Esophagus mucosa (tissue), 1 donor: ENCODE data around the gene AGAP1. TPM values are rescaled to one million over a fixed set of nuclear protein-coding genes. Genes with fewer than 3 reads are reported as not detected.

ENCODE experiments used
- ATAC-seq: fragments of 200-7000 bp; cut with Tn5 transposase; one replicate; pipeline ENCODE4 v1.9.1; 2020
- total RNA-seq: library from RNA; stranded (reverse); gene quantifications from one replicate; pipeline ENCODE4 v1.2.4, GENCODE V29; 2023
- donor health status: DM: yes; HTN: yes; CAD: no.

AGAP1 gene
- total RNA-seq, 1 donor from 2014 or later, result 17.1 TPM

- ATAC-seq, result no peak
Observed at GRCh38 chr2:235954888-235955480, 461.1 kb downstream of the AGAP1 start.

GRCh38 chr2:235955664-235956063 lies 461.8 kb downstream of the AGAP1 start:
- no peak for ATAC-seq

DNA sequence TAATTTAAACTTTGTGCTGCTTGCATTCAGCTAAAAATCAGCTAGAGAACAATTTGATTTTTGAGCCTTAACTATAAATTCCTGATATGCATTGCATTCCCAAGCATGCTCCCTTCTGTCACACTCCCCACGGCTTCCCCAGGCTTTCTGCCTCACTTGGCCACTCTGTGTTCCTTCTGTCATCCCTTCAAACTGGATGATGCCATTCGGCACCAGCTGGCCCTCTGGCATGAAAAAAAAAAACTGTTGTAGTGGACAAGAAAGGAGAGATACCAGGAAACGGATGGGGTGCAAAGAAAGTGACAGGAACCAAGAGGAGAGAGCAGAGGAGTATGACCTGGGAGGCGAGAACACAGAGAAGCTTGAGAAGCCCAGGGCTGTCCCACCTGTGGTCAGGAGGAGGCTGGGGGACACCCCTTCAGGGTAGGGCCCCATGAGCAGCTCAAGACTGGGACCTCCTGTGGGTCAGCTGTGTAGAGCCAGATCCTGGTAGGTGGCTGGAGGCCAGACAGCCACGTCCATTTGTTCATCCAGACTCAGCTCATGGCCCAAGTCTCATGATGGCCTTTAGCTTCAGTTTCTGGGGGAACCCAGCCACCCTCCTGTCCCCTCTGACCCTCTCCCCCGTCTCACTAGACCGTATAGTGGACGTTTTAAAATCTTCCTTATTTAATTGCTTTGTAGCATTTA lies 462.6 kb downstream of the AGAP1 start:
- no peak for ATAC-seq

DNA sequence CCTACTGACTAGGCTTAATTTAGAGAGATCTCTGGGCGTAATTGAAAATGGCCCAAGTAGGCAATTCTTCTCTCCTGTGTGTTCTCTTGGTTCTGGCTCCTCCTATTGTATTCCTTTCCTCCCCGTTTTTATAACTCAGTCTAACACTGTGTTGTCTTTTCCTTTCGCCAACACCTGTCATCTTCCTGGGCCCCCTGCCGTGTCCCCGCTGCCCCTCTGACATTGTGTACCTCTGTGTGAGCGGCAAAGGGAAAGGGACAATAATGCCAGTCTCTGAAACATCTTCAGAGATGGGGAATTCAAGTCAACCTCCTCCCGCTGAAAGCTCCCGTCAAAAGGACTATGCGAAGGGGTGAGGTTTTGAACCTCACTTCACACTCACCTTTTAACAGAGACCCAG lies 463.4 kb downstream of the AGAP1 start:
- no peak for ATAC-seq

DNA sequence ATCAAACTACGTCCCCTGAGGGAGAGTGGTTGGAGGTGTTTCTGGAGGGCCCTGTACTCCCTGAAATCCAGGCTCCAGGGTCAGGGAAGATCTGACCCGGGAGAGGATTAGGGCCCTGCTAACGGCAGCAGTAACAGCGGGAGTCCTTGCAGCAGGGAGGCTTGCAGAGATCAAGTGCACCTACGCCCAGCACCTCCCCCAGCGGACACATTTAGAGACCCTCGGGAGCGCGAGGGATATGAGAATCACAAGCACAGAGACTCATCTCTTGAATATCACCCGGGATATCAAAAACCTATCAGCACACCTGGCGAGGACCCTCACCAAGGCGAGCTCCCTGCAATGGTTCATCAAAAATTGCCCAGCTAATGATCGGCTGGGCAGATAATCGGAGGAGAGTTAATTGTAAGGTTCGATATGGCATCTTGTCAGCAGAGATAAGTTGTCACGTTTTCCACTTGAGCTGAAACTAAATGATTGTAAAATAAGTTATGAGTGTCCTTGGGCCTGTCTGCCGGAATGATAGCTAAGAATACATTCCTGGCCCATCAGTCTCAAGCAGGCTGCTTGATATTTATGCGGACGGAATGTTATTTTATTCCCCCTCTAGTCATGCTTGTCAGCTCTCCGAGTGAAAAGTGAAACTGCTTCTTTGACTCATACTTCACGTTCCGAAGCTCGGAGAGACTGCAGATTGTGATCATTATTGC lies 464.5 kb downstream of the AGAP1 start:
- no peak for ATAC-seq

GRCh38 chr2:235958931-235959410 lies 465.1 kb downstream of the AGAP1 start:
- no peak for ATAC-seq

DNA sequence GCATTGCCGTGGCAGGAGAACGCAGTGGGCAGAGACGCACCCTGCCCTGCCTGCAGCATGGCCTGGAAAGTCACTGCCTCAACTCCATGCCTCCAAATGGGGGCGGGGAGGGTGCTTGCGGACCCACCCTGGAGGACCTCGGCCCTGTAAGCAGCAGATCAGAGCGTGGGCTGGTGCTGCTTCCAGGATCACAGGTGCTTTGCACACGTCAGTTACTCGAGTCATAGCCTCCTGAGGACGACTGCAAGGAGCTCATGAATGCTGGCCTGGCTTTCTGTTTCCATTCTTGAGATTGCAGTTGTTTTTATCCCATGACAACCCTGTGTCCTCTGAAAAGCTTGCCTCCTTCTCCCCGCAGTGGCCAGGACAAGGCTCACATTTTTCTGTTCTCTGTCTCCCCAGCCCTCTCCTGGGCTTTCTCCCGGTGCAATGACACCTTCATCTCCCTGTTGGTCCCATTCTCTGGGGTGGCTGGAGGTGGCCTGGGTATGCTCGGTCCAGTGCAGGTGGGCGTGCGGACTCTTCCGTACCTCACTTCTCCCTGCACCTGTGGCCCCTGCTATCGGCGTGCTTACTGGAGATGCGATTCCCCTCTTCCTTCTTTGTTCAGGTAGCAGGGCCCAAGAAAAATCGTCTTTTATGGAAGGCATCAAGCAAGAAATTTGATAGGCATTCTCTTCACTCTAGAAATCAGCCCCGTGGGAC lies 466.3 kb downstream of the AGAP1 start:
- ATAC-seq, result no peak

- ATAC-seq, result no peak
Observed at GRCh38 chr2:235960716-235961640, 467.1 kb downstream of the AGAP1 start.

DNA sequence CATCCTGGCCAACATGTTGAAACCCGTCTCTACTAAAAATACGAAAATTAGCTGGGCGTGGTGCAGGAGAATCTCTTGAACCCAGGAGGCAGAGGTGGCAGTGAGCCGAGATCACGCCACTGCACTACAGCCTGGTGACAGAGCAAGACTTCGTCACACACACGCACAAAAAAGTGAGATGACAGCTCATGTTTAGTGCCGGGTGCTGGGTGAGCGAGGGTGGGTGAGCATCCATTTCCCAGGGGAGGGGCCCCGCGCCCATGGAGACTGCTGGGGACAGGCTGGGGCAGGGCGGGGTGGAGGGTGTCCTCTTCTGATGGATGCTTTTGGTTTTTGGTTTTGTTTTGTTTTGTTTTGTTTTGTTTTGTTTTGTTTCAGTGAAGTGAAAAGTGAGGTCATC lies 467.9 kb downstream of the AGAP1 start:
- no peak for ATAC-seq

DNA sequence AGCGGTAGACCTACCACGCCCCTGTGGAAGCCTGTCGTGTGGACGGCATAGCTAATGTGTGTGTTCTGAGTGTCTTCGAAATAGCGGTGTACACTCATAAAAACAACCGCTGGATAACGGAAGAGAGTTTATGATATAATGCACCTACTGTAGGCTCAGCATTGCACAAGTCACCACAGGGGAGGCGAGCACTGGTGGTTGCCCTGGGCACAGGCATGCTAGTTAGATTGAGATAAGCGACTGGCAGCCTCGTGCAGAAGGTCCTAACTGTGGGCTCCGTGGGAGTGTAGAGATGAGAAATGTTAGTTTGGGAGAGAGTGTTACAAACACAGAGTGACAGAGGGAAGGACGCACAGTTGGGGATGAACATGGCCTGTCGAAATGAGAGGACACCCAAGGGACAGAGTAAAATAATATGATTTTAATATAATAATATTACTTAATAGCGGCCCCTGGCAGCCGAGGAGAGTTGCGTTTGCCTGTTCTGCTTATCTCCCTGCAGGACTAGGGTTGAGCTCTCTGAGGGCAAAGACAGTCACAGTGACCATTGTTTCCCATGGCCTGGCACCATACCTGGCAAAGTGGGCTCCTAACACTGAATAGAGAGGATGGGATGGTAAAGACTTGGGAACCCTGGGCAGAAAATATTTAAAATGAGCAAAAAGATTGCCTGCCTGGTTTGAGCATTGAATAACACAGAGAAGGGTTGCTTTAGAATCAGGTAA lies 470.2 kb downstream of the AGAP1 start:
- no peak for ATAC-seq

GRCh38 chr2:235964787-235965390 lies 471.0 kb downstream of the AGAP1 start:
- no peak for ATAC-seq

DNA sequence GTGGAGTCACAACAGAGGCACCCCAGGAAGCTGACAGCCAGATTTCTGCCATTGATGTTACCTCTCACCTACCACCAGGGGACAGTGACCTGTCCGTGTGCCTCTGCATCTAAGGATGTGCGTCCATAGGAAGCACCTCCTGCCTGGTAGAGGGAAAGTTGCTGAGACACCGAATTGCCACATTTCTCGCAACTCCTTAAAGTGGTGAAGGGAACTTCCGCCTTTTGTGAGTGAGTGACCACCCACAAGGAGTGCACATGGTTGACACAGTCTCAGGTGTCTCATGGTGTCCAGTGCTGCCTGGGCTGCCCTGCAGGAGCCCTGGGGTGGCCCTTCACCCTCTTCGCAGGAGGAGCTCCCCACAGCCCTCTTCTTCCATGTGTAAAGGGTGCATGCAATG lies 472.6 kb downstream of the AGAP1 start:
- no peak for ATAC-seq

- no peak for ATAC-seq
Observed at GRCh38 chr2:235966932-235967757, 473.3 kb downstream of the AGAP1 start.

DNA sequence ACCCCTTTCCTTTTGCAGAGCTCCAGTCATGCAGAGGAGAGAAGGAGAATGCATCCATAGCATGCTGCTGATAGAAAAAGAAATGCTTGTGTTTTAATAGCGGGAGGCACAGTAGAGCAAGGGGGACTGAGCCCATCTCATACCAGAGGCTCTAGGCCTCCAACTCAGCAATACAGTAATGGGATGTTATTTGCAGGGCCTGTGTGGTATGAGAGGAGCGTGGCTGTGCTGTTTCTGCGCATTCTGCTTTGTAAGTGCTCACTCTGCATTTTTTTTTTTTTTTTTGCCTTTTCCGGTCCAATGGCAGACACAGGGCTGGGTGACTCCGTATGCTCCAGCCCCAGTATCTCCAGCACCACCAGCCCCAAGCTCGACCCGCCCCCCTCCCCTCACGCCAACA lies 474.3 kb downstream of the AGAP1 start:
- no peak for ATAC-seq

DNA sequence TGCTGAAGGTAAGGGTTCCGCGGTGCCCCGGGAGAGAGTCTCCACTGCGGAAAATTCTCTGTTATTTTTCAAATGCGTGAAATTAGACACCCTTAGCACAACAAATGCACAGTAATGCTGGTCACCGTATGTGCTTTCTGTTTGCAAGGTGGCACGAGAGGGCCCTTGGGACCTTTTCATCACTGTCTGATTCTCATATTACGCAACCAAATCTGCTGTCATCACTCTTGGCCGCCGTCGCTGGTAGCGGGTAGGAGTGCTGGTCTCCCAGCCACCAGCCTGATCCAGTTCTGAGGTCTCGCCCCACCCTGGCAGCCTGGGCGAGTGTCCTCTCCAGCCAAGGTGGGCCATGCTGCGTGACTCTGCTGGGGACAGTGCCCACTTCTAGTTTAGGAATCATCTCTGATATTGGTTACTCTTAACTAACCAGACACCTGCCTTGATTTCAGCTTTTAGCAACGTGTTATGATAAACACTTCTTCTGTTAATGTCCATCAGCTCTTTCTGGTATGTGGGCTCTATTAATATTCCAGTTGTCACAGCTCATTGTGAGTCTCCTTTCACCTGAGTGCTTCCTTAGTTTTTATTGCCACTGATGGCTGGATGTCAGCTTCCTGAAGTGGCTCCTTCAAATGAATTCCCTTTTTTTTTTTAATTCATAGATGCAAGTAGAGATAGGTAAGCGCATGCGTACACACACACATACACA lies 474.9 kb downstream of the AGAP1 start:
- no peak for ATAC-seq

- no peak for ATAC-seq
Observed at GRCh38 chr2:235970204-235971040, 476.6 kb downstream of the AGAP1 start.

DNA sequence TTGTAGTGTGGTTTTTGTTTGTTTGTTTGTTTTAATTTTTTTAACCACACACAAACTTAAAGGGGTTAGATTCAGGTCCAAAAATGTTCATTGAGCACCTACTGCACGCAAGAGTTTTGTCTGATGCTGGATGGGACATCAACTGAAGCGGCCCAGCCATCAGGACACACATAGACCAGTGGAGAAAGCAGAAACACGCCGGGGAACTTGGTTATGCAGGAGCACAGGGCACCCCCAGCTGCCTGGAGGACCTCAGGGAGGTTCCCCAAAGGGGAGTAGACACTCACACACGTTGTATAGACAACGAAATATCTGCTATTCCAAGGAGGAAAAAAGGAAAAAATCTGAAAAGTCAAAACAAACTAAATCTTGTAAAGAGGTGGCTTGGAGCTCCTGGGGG lies 482.7 kb downstream of the AGAP1 start:
- ATAC-seq, result no peak

DNA sequence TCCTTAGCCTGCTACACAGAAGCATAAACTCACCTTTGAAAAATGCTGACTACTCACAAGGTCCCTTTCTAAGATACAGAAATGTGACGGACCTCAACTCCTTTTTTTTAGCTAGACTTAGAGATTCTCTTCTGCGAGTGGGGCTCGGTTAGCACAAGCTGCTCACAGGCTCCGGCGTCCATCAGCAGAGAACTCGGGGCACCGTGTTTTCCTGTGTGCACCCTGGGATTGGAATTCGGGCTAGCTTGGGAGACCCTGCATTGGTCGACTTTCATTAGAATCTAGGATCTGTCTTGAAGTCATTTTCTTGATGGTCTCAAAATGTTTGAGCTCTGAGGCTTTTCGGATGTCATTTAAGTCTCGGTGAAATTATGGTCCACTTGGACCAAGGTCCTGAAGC lies 483.1 kb downstream of the AGAP1 start:
- ATAC-seq, result no peak
